ENCODE results near the gene TSPAN13.

TSPAN13 gene

GRCh38 chr7:16730937-16731336 is 22.6 kb upstream of the TSPAN13 start:
- no peaks in the 10 kb centered on the region for H3K27me3 Mint-ChIP-seq
- H3K4me3 Mint-ChIP-seq, result no peak overlapping the region
- ATAC-seq (ENCODE audit: low read depth), result no peak
- H3K9me3 Mint-ChIP-seq, result no peaks in the 10 kb centered on the region
- peaks cover 2% of the 10 kb centered on the region for H3K36me3 Mint-ChIP-seq
- no peak for DNase-seq (ENCODE audit: low spot score in 2 of 2)
- no peak overlapping the region for H3K27ac Mint-ChIP-seq
- H3K4me1 Mint-ChIP-seq, result peaks cover 6% of the 10 kb centered on the region

GRCh38 chr7:16732828-16733227 is 20.7 kb upstream of the TSPAN13 start:
- no peak for DNase-seq (ENCODE audit: low spot score in 2 of 2)
- no peaks in the 10 kb centered on the region for H3K27me3 Mint-ChIP-seq
- H3K36me3 Mint-ChIP-seq, result peaks cover 2% of the 10 kb centered on the region
- no peak overlapping the region for H3K4me3 Mint-ChIP-seq
- H3K27ac Mint-ChIP-seq, result no peak overlapping the region
- H3K4me1 Mint-ChIP-seq, result peaks cover 6% of the 10 kb centered on the region
- no peak for ATAC-seq (ENCODE audit: low read depth)
- H3K9me3 Mint-ChIP-seq, result no peaks in the 10 kb centered on the region

GRCh38 chr7:16734148-16734726 is 19.3 kb upstream of the TSPAN13 start:
- H3K27ac Mint-ChIP-seq, result no peak overlapping the region

GRCh38 chr7:16735020-16735419 is 18.5 kb upstream of the TSPAN13 start:
- Mint-ChIP-seq H3K4me3 (no peak overlapping the region), H3K9me3 (no peaks in the 10 kb centered on the region), H3K27ac (no peak overlapping the region), H3K4me1 (peaks cover 6% of the 10 kb centered on the region), H3K36me3 (peaks cover 2% of the 10 kb centered on the region), H3K27me3 (no peaks in the 10 kb centered on the region)
- no peak for ATAC-seq (ENCODE audit: low read depth)
- DNase-seq (ENCODE audit: low spot score in 2 of 2), result no peak

More at GRCh38 chr7:16734148-16734726, 19.3 kb upstream of the TSPAN13 start:
- Mint-ChIP-seq H3K36me3 (peaks cover 2% of the 10 kb centered on the region), H3K27me3 (no peaks in the 10 kb centered on the region), H3K9me3 (no peaks in the 10 kb centered on the region), H3K4me3 (no peak overlapping the region), H3K4me1 (peaks cover 6% of the 10 kb centered on the region)
- DNase-seq (ENCODE audit: low spot score in 2 of 2) (no peak), ATAC-seq (ENCODE audit: low read depth) (no peak)

GRCh38 chr7:16738011-16738688 is 15.4 kb upstream of the TSPAN13 start:
- Mint-ChIP-seq H3K27me3 (no peaks in the 10 kb centered on the region), H3K36me3 (no peaks in the 10 kb centered on the region), H3K4me3 (no peak overlapping the region), H3K27ac (no peak overlapping the region), H3K9me3 (no peaks in the 10 kb centered on the region), H3K4me1 (peaks cover 3% of the 10 kb centered on the region)
- ATAC-seq (ENCODE audit: low read depth) (no peak), DNase-seq (ENCODE audit: low spot score in 2 of 2) (no peak)

GRCh38 chr7:16739863-16740622 is 13.5 kb upstream of the TSPAN13 start:
- Mint-ChIP-seq H3K4me3 (no peak overlapping the region), H3K27ac (no peak overlapping the region), H3K36me3 (no peaks in the 10 kb centered on the region), H3K9me3 (no peaks in the 10 kb centered on the region), H3K27me3 (no peaks in the 10 kb centered on the region), H3K4me1 (peaks cover 3% of the 10 kb centered on the region)
- no peak for DNase-seq (ENCODE audit: low spot score in 2 of 2)
- no peak for ATAC-seq (ENCODE audit: low read depth)

- Mint-ChIP-seq H3K36me3 (no peaks in the 10 kb centered on the region), H3K9me3 (no peaks in the 10 kb centered on the region), H3K27me3 (no peaks in the 10 kb centered on the region), H3K27ac (no peak overlapping the region), H3K4me3 (no peak overlapping the region), H3K4me1 (peaks cover under 1% of the 10 kb centered on the region)
- ATAC-seq (ENCODE audit: low read depth) (no peak), DNase-seq (ENCODE audit: low spot score in 2 of 2) (no peak)
Observed at GRCh38 chr7:16740623-16740953, 13.0 kb upstream of the TSPAN13 start.

GRCh38 chr7:16740996-16741395 is 12.6 kb upstream of the TSPAN13 start:
- DNase-seq (ENCODE audit: low spot score in 2 of 2) (no peak), ATAC-seq (ENCODE audit: low read depth) (no peak)
- H3K36me3 Mint-ChIP-seq, result no peaks in the 10 kb centered on the region
- H3K4me1 Mint-ChIP-seq, result no peaks in the 10 kb centered on the region
- H3K9me3 Mint-ChIP-seq, result no peaks in the 10 kb centered on the region
- no peaks in the 10 kb centered on the region for H3K27me3 Mint-ChIP-seq
- no peak overlapping the region for H3K4me3 Mint-ChIP-seq
- H3K27ac Mint-ChIP-seq, result no peak overlapping the region

- no peaks in the 10 kb centered on the region for H3K9me3 Mint-ChIP-seq
- no peak for ATAC-seq (ENCODE audit: low read depth)
Observed at GRCh38 chr7:16741676-16742075, 11.9 kb upstream of the TSPAN13 start.

GRCh38 chr7:16742547-16742946 is 11.0 kb upstream of the TSPAN13 start:
- no peak for ATAC-seq (ENCODE audit: low read depth)
- Mint-ChIP-seq H3K27ac (no peak overlapping the region), H3K4me1 (no peaks in the 10 kb centered on the region), H3K36me3 (no peaks in the 10 kb centered on the region), H3K27me3 (no peaks in the 10 kb centered on the region), H3K9me3 (no peaks in the 10 kb centered on the region), H3K4me3 (no peak overlapping the region)
- no peak for DNase-seq (ENCODE audit: low spot score in 2 of 2)

More at GRCh38 chr7:16741676-16742075, 11.9 kb upstream of the TSPAN13 start:
- H3K4me1 Mint-ChIP-seq, result no peaks in the 10 kb centered on the region
- no peak overlapping the region for H3K27ac Mint-ChIP-seq
- no peaks in the 10 kb centered on the region for H3K27me3 Mint-ChIP-seq
- no peak for DNase-seq (ENCODE audit: low spot score in 2 of 2)
- no peak overlapping the region for H3K4me3 Mint-ChIP-seq
- H3K36me3 Mint-ChIP-seq, result no peaks in the 10 kb centered on the region

GRCh38 chr7:16743236-16743635 is 10.3 kb upstream of the TSPAN13 start:
- H3K9me3 Mint-ChIP-seq, result no peaks in the 10 kb centered on the region
- no peak for DNase-seq (ENCODE audit: low spot score in 2 of 2)
- no peak overlapping the region for H3K4me3 Mint-ChIP-seq
- no peaks in the 10 kb centered on the region for H3K36me3 Mint-ChIP-seq
- H3K4me1 Mint-ChIP-seq, result no peaks in the 10 kb centered on the region
- ATAC-seq (ENCODE audit: low read depth), result no peak
- H3K27ac Mint-ChIP-seq, result no peak overlapping the region
- H3K27me3 Mint-ChIP-seq, result peaks cover 1% of the 10 kb centered on the region

GRCh38 chr7:16744518-16745250 is 8.9 kb upstream of the TSPAN13 start:
- Mint-ChIP-seq H3K4me3 (no peak overlapping the region), H3K27me3 (peaks cover 1% of the 10 kb centered on the region), H3K36me3 (no peaks in the 10 kb centered on the region), H3K4me1 (no peaks in the 10 kb centered on the region), H3K9me3 (no peaks in the 10 kb centered on the region), H3K27ac (no peak overlapping the region)
- DNase-seq (ENCODE audit: low spot score in 2 of 2) (no peak), ATAC-seq (ENCODE audit: low read depth) (no peak)

- H3K36me3 Mint-ChIP-seq, result no peaks in the 10 kb centered on the region
- no peak overlapping the region for H3K27ac Mint-ChIP-seq
- no peak overlapping the region for H3K4me3 Mint-ChIP-seq
- H3K4me1 Mint-ChIP-seq, result peaks cover 4% of the 10 kb centered on the region
- H3K27me3 Mint-ChIP-seq, result peaks cover 1% of the 10 kb centered on the region
- DNase-seq (ENCODE audit: low spot score in 2 of 2) (no peak), ATAC-seq (ENCODE audit: low read depth) (no peak)
- H3K9me3 Mint-ChIP-seq, result no peaks in the 10 kb centered on the region
Observed at GRCh38 chr7:16745645-16746044, 7.9 kb upstream of the TSPAN13 start.

- Mint-ChIP-seq H3K36me3 (no peaks in the 10 kb centered on the region), H3K27me3 (peaks cover 1% of the 10 kb centered on the region), H3K27ac (no peak overlapping the region), H3K9me3 (no peaks in the 10 kb centered on the region), H3K4me3 (no peak overlapping the region), H3K4me1 (peaks cover 4% of the 10 kb centered on the region)
- no peak for DNase-seq (ENCODE audit: low spot score in 2 of 2)
- ATAC-seq (ENCODE audit: low read depth), result no peak
Observed at GRCh38 chr7:16747102-16747501, 6.5 kb upstream of the TSPAN13 start.
